Glutamatergic neuron (in vitro differentiated cells): ENCODE results near the gene KDM3B. TPM values are rescaled to one million over a fixed set of nuclear protein-coding genes. Genes with fewer than 3 reads are reported as not detected.
"Not testable (repeated sequence)": the region's sequence is repeated elsewhere in the genome, so short reads cannot be mapped to it uniquely, and the experiment has no call there.

ENCODE experiments used
- DNase-seq: peaks from one replicate; pipeline ENCODE4 v3.0.0; 2022
- H3K27ac Mint-ChIP-seq: one replicate; pipeline ENCODE4 v1.8.0; 2020; ENCODE audit warnings: mild to moderate bottlenecking, mixed read lengths, inconsistent platforms; ENCODE audit not compliant: unreplicated experiment
- H3K27me3 Mint-ChIP-seq: one replicate; pipeline ENCODE4 v1.8.0; 2020; ENCODE audit warnings: mild to moderate bottlenecking, moderate library complexity, mixed read lengths, inconsistent platforms; ENCODE audit not compliant: unreplicated experiment
- H3K36me3 Mint-ChIP-seq: one replicate; pipeline ENCODE4 v1.8.0; 2020; ENCODE audit warnings: mild to moderate bottlenecking, mixed read lengths, inconsistent platforms; ENCODE audit not compliant: unreplicated experiment
- H3K4me1 Mint-ChIP-seq: one replicate; pipeline ENCODE4 v1.8.0; 2020; ENCODE audit warnings: mild to moderate bottlenecking, low read depth, mixed read lengths, inconsistent platforms; ENCODE audit not compliant: unreplicated experiment
- H3K4me3 Mint-ChIP-seq: one replicate; pipeline ENCODE4 v1.8.0; 2020; ENCODE audit warnings: mild to moderate bottlenecking, mixed read lengths, inconsistent platforms; ENCODE audit not compliant: unreplicated experiment
- H3K9me3 Mint-ChIP-seq: one replicate; pipeline ENCODE4 v1.8.0; 2020; ENCODE audit warnings: mild to moderate bottlenecking, moderate library complexity, mixed read lengths, inconsistent platforms; ENCODE audit not compliant: unreplicated experiment
- CTCF ChIP-seq: fragments of 200-600 bp; sonication (generic); IDR thresholded peaks from one replicate; pipeline ENCODE4 v1.5.0; 2021; ENCODE audit not compliant: partially characterized antibody, unreplicated experiment
- total RNA-seq: library from RNA; stranded (reverse); fragmentation: NEBNext Ultra II Directional; extraction: Animal tissue kit (Norgen Biotek cat#: 25700); gene quantifications from one replicate; pipeline ENCODE4 v1.2.1, GENCODE V29; 2021; ENCODE audit not compliant: unreplicated experiment

Gene KDM3B
- total RNA-seq, 1 donor from 2014 or later: 98.5 TPM

- H3K9me3 Mint-ChIP-seq: no peaks in the 10 kb centered on the region
- no peak overlapping the region for H3K27ac Mint-ChIP-seq
- no peaks in the 10 kb centered on the region for H3K36me3 Mint-ChIP-seq
- H3K4me3 Mint-ChIP-seq: no peak overlapping the region
- TF ChIP-seq CTCF: no peak
- H3K4me1 Mint-ChIP-seq: no peaks in the 10 kb centered on the region
- H3K27me3 Mint-ChIP-seq: no peaks in the 10 kb centered on the region
- no peak for DNase-seq
Measured at GRCh38 chr5:138372653-138373052, 20.2 kb downstream of the KDM3B start.

- Mint-ChIP-seq H3K4me3 (no peak overlapping the region), H3K27ac (no peak overlapping the region), H3K4me1 (no peaks in the 10 kb centered on the region), H3K9me3 (no peaks in the 10 kb centered on the region), H3K27me3 (no peaks in the 10 kb centered on the region), H3K36me3 (no peaks in the 10 kb centered on the region)
- DNase-seq: no peak
- no peak for TF ChIP-seq CTCF
Measured at GRCh38 chr5:138382347-138382746, 29.9 kb downstream of the KDM3B start.

- H3K27me3 Mint-ChIP-seq: no peaks in the 10 kb centered on the region
- H3K4me3 Mint-ChIP-seq: no peak overlapping the region
- no peaks in the 10 kb centered on the region for H3K4me1 Mint-ChIP-seq
- no peak for DNase-seq
- no peaks in the 10 kb centered on the region for H3K36me3 Mint-ChIP-seq
- no peak overlapping the region for H3K27ac Mint-ChIP-seq
- no peaks in the 10 kb centered on the region for H3K9me3 Mint-ChIP-seq
- no peak for TF ChIP-seq CTCF
Measured at GRCh38 chr5:138385660-138386059, 33.2 kb downstream of the KDM3B start.

GRCh38 chr5:138386290-138386689 is 33.8 kb downstream of the KDM3B start:
- Mint-ChIP-seq H3K9me3 (no peaks in the 10 kb centered on the region), H3K4me3 (no peak overlapping the region), H3K36me3 (no peaks in the 10 kb centered on the region), H3K27me3 (no peaks in the 10 kb centered on the region), H3K4me1 (no peaks in the 10 kb centered on the region), H3K27ac (no peak overlapping the region)
- no peak for TF ChIP-seq CTCF
- DNase-seq: no peak

GRCh38 chr5:138389332-138389731 is 36.8 kb downstream of the KDM3B start:
- Mint-ChIP-seq H3K4me3 (no peak overlapping the region), H3K36me3 (peaks cover 2% of the 10 kb centered on the region), H3K27me3 (no peaks in the 10 kb centered on the region), H3K4me1 (no peaks in the 10 kb centered on the region), H3K27ac (no peak overlapping the region), H3K9me3 (no peaks in the 10 kb centered on the region)
- TF ChIP-seq CTCF: no peak
- DNase-seq: no peak

GRCh38 chr5:138389911-138390310 is 37.4 kb downstream of the KDM3B start:
- DNase-seq, H3K36me3 Mint-ChIP-seq, H3K4me1 Mint-ChIP-seq, H3K9me3 Mint-ChIP-seq, H3K4me3 Mint-ChIP-seq, H3K27me3 Mint-ChIP-seq, H3K27ac Mint-ChIP-seq: not testable (repeated sequence)
